GM10248 (cell line): ENCODE results near the gene OR2A42.
"Not testable (repeated sequence)": the region's sequence is repeated elsewhere in the genome, so short reads cannot be mapped to it uniquely, and the experiment has no call there.

Experiments
- CTCF ChIA-PET: fragments of 300-600 bp; sonication (Branson Sonifier 250); formaldehyde crosslinking; extraction: SDS; loops from one replicate; lab custom pipeline; 2021; ENCODE audit warnings: antibody characterized with exemption; lab: Yijun Ruan, JAX
- POLR2A ChIA-PET: fragments of 350-650 bp; sonication (Branson Sonifier 250); formaldehyde crosslinking; extraction: SDS; loops from one replicate; lab custom pipeline; 2020; ENCODE audit warnings: antibody characterized with exemption; lab: Yijun Ruan, JAX
- DNase-seq: peaks from one replicate; pipeline ENCODE4 v3.0.0; 2012; ENCODE audit errors: extremely low spot score
- CTCF ChIP-seq: IDR thresholded peaks from 2 replicates; pipeline ENCODE4 v1.5.1; 2012; ENCODE audit warnings: mild to moderate bottlenecking, low read depth; ENCODE audit errors: extremely low read depth, missing control alignments, control extremely low read depth

OR2A42 gene

GRCh38 chr7:144255471-144255897, 16.1 kb upstream of the OR2A42 start:
- ChIA-PET POLR2A (no interaction called here), CTCF (interaction anchor here (1.3 kb wide), 1 partner anchor 182 kb away, joined by 3 read pairs; no protein-coding TSS in a partner anchor)
- no peak for TF ChIP-seq CTCF
- no peak for DNase-seq

- DNase-seq, CTCF ChIA-PET, POLR2A ChIA-PET: not testable (repeated sequence)
These were observed 12.9 kb upstream of the OR2A42 start for GRCh38 chr7:144252307-144252706.

- POLR2A ChIA-PET, DNase-seq, CTCF ChIA-PET: not testable (repeated sequence)
These were observed 8.4 kb upstream of the OR2A42 start for GRCh38 chr7:144247674-144248330.

GRCh38 chr7:144246967-144247366, 7.6 kb upstream of the OR2A42 start:
- DNase-seq, POLR2A ChIA-PET, CTCF ChIA-PET: not testable (repeated sequence)

GRCh38 chr7:144245372-144245771, 6.0 kb upstream of the OR2A42 start:
- POLR2A ChIA-PET, DNase-seq, CTCF ChIA-PET: not testable (repeated sequence)

GRCh38 chr7:144238530-144239082, 799 bp downstream of the OR2A42 start:
- CTCF ChIA-PET, POLR2A ChIA-PET, DNase-seq: not testable (repeated sequence)

GRCh38 chr7:144233039-144233438, 6.4 kb downstream of the OR2A42 start:
- CTCF ChIA-PET, DNase-seq, POLR2A ChIA-PET: not testable (repeated sequence)

- DNase-seq, CTCF ChIA-PET, POLR2A ChIA-PET: not testable (repeated sequence)
These were observed 8.4 kb downstream of the OR2A42 start for GRCh38 chr7:144231027-144231426.

- CTCF ChIA-PET, DNase-seq: not testable (repeated sequence)
These were observed 10.6 kb downstream of the OR2A42 start for GRCh38 chr7:144228810-144229209.

GRCh38 chr7:144226866-144227265, 12.5 kb downstream of the OR2A42 start:
- POLR2A ChIA-PET, CTCF ChIA-PET, DNase-seq: not testable (repeated sequence)

More at GRCh38 chr7:144228810-144229209, 10.6 kb downstream of the OR2A42 start:
- POLR2A ChIA-PET = not testable (repeated sequence)

- DNase-seq, CTCF ChIA-PET, POLR2A ChIA-PET: not testable (repeated sequence)
These were observed 15.7 kb downstream of the OR2A42 start for GRCh38 chr7:144223675-144224074.

GRCh38 chr7:144220531-144220930, 18.9 kb downstream of the OR2A42 start:
- POLR2A ChIA-PET, DNase-seq, CTCF ChIA-PET: not testable (repeated sequence)

- DNase-seq, CTCF ChIA-PET, POLR2A ChIA-PET: not testable (repeated sequence)
These were observed 20.3 kb downstream of the OR2A42 start for GRCh38 chr7:144219149-144219548.

- POLR2A ChIA-PET, DNase-seq, CTCF ChIA-PET: not testable (repeated sequence)
These were observed 20.8 kb downstream of the OR2A42 start for GRCh38 chr7:144218581-144218980.

GRCh38 chr7:144217200-144217599, 22.2 kb downstream of the OR2A42 start:
- POLR2A ChIA-PET, DNase-seq, CTCF ChIA-PET: not testable (repeated sequence)

- DNase-seq, CTCF ChIA-PET, POLR2A ChIA-PET: not testable (repeated sequence)
These were observed 34.1 kb downstream of the OR2A42 start for GRCh38 chr7:144205306-144205705.

- POLR2A ChIA-PET, CTCF ChIA-PET, DNase-seq: not testable (repeated sequence)
These were observed 36.3 kb downstream of the OR2A42 start for GRCh38 chr7:144203086-144203485.

GRCh38 chr7:144201978-144202377, 37.4 kb downstream of the OR2A42 start:
- DNase-seq, CTCF ChIA-PET, POLR2A ChIA-PET: not testable (repeated sequence)
